Lower leg skin (tissue), 3 donors: ENCODE data around the gene DSCAML1.

ENCODE experiments used
- CTCF ChIP-seq, 3 donors: fragments of 450-650 bp; IDR thresholded peaks; one replicate each; pipeline ENCODE4 v1.5.1; 2016; ENCODE audit warnings: antibody characterized with exemption in 3 of 3, mild to moderate bottlenecking in 3 of 3, moderate library complexity in 2 of 3
- POLR2A ChIP-seq, 2 donors: fragments of 450-650 bp; IDR thresholded peaks; one replicate each; pipeline ENCODE4 v1.6.1; 2016 to 2017; ENCODE audit warnings: antibody characterized with exemption in 2 of 2, mild to moderate bottlenecking in 1 of 2, moderate library complexity in 1 of 2

DNA sequence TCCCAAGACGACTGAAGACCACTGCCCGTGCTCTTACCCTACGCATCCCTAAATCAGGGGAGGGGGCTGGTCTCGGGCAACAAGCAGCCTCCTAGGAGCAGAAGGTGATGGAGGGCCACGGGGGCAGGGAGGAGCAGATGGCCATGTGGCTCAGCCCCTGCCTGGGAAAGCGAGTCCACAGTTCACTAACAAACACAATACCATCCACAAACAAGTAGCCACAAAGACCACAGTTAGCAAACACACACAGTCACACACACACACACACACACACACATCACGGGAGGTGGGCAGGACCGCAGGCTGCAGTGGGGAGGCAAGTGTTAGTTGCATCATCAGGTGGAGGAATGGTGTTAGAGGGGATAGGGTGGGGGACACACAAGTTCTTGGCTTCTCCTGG lies 40.8 kb upstream of the DSCAML1 start:
- no peak for TF ChIP-seq POLR2A (IDR thresholded peaks at IDR 0.05)
- no peak for TF ChIP-seq CTCF (IDR thresholded peaks at IDR 0.05)
